CD14-positive monocyte (primary cell): ENCODE measurements around the gene FTH1. TPM values are rescaled to one million over a fixed set of nuclear protein-coding genes. Genes with fewer than 3 reads are reported as not detected.

Experiments
- DNase-seq, 3 donors: peaks; one replicate each; pipeline ENCODE4 v3.0.0-alpha.2; 2011 to 2022
- H2AFZ ChIP-seq: 2 replicates; pipeline ENCODE4 v1.6.0; 2012; ENCODE audit warnings: mild to moderate bottlenecking, low read depth, low read length, inconsistent platforms; ENCODE audit not compliant: insufficient read depth, poor library complexity, severe bottlenecking
- H3K27ac ChIP-seq, 2 donors: 1 replicate in 1 of 2; 2 replicates in 1 of 2; pipeline ENCODE4 v1.5.1; 2012 to 2013; ENCODE audit warnings: low read length in 2 of 2, control low read depth in 1 of 2, inconsistent platforms in 1 of 2, low read depth in 1 of 2, mild to moderate bottlenecking in 1 of 2
- H3K27me3 ChIP-seq, 2 donors: one replicate each; pipeline versions ENCODE4 v1.6.0 to v1.6.1; 2011 to 2013; ENCODE audit warnings: low read length in 2 of 2; ENCODE audit not compliant: control insufficient read depth in 2 of 2, insufficient read depth in 2 of 2
- H3K36me3 ChIP-seq, 2 donors: replicated peaks in 1 of 2; 1 replicate in 1 of 2; 2 replicates in 1 of 2; pipeline versions ENCODE4 v1.5.1 to v1.6.1; 2012 to 2013; ENCODE audit warnings: low read length in 2 of 2, control low read depth in 1 of 2, inconsistent platforms in 1 of 2, mild to moderate bottlenecking in 1 of 2; ENCODE audit not compliant: insufficient read depth in 2 of 2, control insufficient read depth in 1 of 2
- H3K4me1 ChIP-seq, 2 donors: 1 replicate in 1 of 2; 2 replicates in 1 of 2; pipeline versions ENCODE4 v1.5.1 to v1.6.1; 2012 to 2013; ENCODE audit warnings: low read length in 2 of 2, control low read depth in 1 of 2, inconsistent platforms in 1 of 2, mild to moderate bottlenecking in 1 of 2, moderate library complexity in 1 of 2; ENCODE audit not compliant: insufficient read depth in 2 of 2, control insufficient read depth in 1 of 2
- H3K4me2 ChIP-seq: replicated peaks from 2 replicates; pipeline ENCODE3; 2012; ENCODE audit warnings: low read length, moderate library complexity, mild to moderate bottlenecking; ENCODE audit not compliant: poor library complexity, severe bottlenecking; ENCODE audit errors: extremely low read depth
- H3K4me3 ChIP-seq, 3 experiments: fragments of 200-600 bp in 1 of 3; sonication (generic) in 1 of 3; replicated peaks in 1 of 3; 1 replicate in 2 of 3; 2 replicates in 1 of 3; pipeline ENCODE4 v1.5.1; 2011 to 2013; ENCODE audit warnings: low read length in 3 of 3, mild to moderate bottlenecking in 3 of 3, control low read depth in 2 of 3, low read depth in 2 of 3, inconsistent platforms in 1 of 3, moderate library complexity in 1 of 3
- H3K79me2 ChIP-seq: 2 replicates; pipeline ENCODE4 v1.6.0; 2012; ENCODE audit warnings: mild to moderate bottlenecking, control low read depth, inconsistent platforms, low read length, moderate library complexity; ENCODE audit not compliant: insufficient read depth
- H3K9ac ChIP-seq: 2 replicates; pipeline ENCODE4 v1.6.0; 2017; ENCODE audit warnings: low read length, mild to moderate bottlenecking; ENCODE audit not compliant: insufficient read depth, poor library complexity, severe bottlenecking
- H3K9me3 ChIP-seq, 2 donors: replicated peaks in 1 of 2; 1 replicate in 1 of 2; 2 replicates in 1 of 2; pipeline versions ENCODE4 v1.5.1 to v1.6.1; 2012 to 2013; ENCODE audit warnings: low read length in 2 of 2, control low read depth in 1 of 2; ENCODE audit not compliant: control insufficient read depth in 1 of 2, insufficient read depth in 1 of 2
- H4K20me1 ChIP-seq: 2 replicates; pipeline ENCODE4 v1.6.0; 2012; ENCODE audit warnings: mild to moderate bottlenecking, low read length, control low read depth, moderate library complexity; ENCODE audit not compliant: insufficient read depth
- H3K27ac Mint-ChIP-seq, 7 donors: one replicate each; pipeline ENCODE4 v1.8.0; 2020; ENCODE audit warnings: mild to moderate bottlenecking in 7 of 7, mixed read lengths in 7 of 7, moderate library complexity in 6 of 7, inconsistent platforms in 2 of 7
- H3K27me3 Mint-ChIP-seq, 3 donors: one replicate each; pipeline ENCODE4 v1.8.0; 2021 to 2022; ENCODE audit warnings: low read depth in 3 of 3, mild to moderate bottlenecking in 3 of 3, mixed read lengths in 3 of 3, moderate library complexity in 3 of 3, inconsistent platforms in 1 of 3
- H3K36me3 Mint-ChIP-seq, 2 donors: one replicate each; pipeline ENCODE4 v1.8.0; 2020; ENCODE audit warnings: mixed read lengths in 2 of 2, inconsistent platforms in 1 of 2, mild to moderate bottlenecking in 1 of 2
- H3K4me1 Mint-ChIP-seq: one replicate; pipeline ENCODE4 v1.8.0; 2020; ENCODE audit warnings: mild to moderate bottlenecking, mixed read lengths
- H3K4me3 Mint-ChIP-seq, 2 donors: one replicate each; pipeline ENCODE4 v1.8.0; 2020; ENCODE audit warnings: mild to moderate bottlenecking in 2 of 2, mixed read lengths in 2 of 2, moderate library complexity in 1 of 2
- H3K9me3 Mint-ChIP-seq, 7 donors: one replicate each; pipeline ENCODE4 v1.8.0; 2020 to 2022; ENCODE audit warnings: mixed read lengths in 7 of 7, mild to moderate bottlenecking in 6 of 7, moderate library complexity in 6 of 7, inconsistent platforms in 2 of 7
- CTCF ChIP-seq: fragments of 200-600 bp; IDR thresholded peaks from one replicate; pipeline ENCODE4 v1.8.0; 2022; ENCODE audit warnings: antibody characterized with exemption, mild to moderate bottlenecking
- WGBS: methylation state at CpG from one replicate; pipeline ENCODE4 v1.1.5; 2013; ENCODE audit warnings: missing lambda C conversion rate; ENCODE audit not compliant: insufficient coverage; 5-methylcytosine and 5-hydroxymethylcytosine counted together
- intact Hi-C, 2 donors: fragments of 100-400 bp; cut with micrococcal nuclease; formaldehyde crosslinking; loops; one replicate each; pipeline versions ENCODE4 v1.15.0 to v1.15.1; 2023
- polyA plus RNA-seq, 3 donors: library from polyadenylated mRNA; depleted of rRNA in 1 of 3; unstranded in 2 of 3; stranded (reverse) in 1 of 3; fragments of 300-500 nt in 2 of 3; fragments of >200 nt in 1 of 3; fragmentation: Illumina TruSeq in 2 of 3; gene quantifications; 1 replicate in 2 of 3; 2 replicates in 1 of 3; pipeline ENCODE4 v1.2.3, GENCODE V29; 2012 to 2021

FTH1 gene
- polyA plus RNA-seq, 3 donors, result 8,968 to 15,394 (median 11,239) TPM

GRCh38 chr11:61918938-61919704, 48.3 kb downstream of the FTH1 start:
- H3K4me2 ChIP-seq, result no peak overlapping the region
- no peak overlapping the region for H3K27ac ChIP-seq
- no peak for DNase-seq
- 94% methylated on average over 3 of the region's 6 CpGs for WGBS
- peaks cover 4 to 8% of the 10 kb centered on the region in 2 donors for H3K36me3 Mint-ChIP-seq
- peaks cover 51 to 53% of the 10 kb centered on the region in 2 donors for H3K4me1 ChIP-seq
- no peak overlapping the region for H3K27ac Mint-ChIP-seq
- intact Hi-C loops, result no loop called here
- peak overlapping the region in 1 of 2 donors; percentile 92 for H3K4me3 Mint-ChIP-seq
- H4K20me1 ChIP-seq, result no peaks in the 10 kb centered on the region
- TF ChIP-seq CTCF, result no peak
- H3K9me3 ChIP-seq, result no peaks in the 10 kb centered on the region
- no peak overlapping the region for H3K9ac ChIP-seq
- no peaks in the 10 kb centered on the region for H3K36me3 ChIP-seq
- H3K4me3 ChIP-seq, result no peak overlapping the region
- H3K79me2 ChIP-seq, result no peaks in the 10 kb centered on the region
- H3K27me3 ChIP-seq, result peaks cover 10 to 44% of the 10 kb centered on the region in 2 donors
- H3K27me3 Mint-ChIP-seq, result peaks cover 49 to 57% (median 52%) of the 10 kb centered on the region in 3 donors
- H2AFZ ChIP-seq, result no peak overlapping the region
- H3K4me1 Mint-ChIP-seq, result peaks cover 39% of the 10 kb centered on the region
- peaks cover 0 to 16% (median 6%) of the 10 kb centered on the region in 7 donors for H3K9me3 Mint-ChIP-seq

GRCh38 chr11:61918251-61918937, 49.0 kb downstream of the FTH1 start:
- peaks cover 50 to 62% (median 55%) of the 10 kb centered on the region in 3 donors for H3K27me3 Mint-ChIP-seq

More at GRCh38 chr11:61918251-61918937, 49.0 kb downstream of the FTH1 start:
- Histone ChIP-seq H3K27ac (no peak overlapping the region), H3K9ac (no peak overlapping the region), H3K36me3 (no peaks in the 10 kb centered on the region), H3K79me2 (no peaks in the 10 kb centered on the region), H2AFZ (no peak overlapping the region), H3K4me3 (no peak overlapping the region), H3K9me3 (no peaks in the 10 kb centered on the region), H3K4me1 (peaks cover 47 to 48% of the 10 kb centered on the region in 2 donors), H3K27me3 (peaks cover 10 to 44% of the 10 kb centered on the region in 2 donors), H4K20me1 (no peaks in the 10 kb centered on the region), H3K4me2 (peak overlapping the region; percentile 68)
- intact Hi-C loops, result no loop called here
- Mint-ChIP-seq H3K36me3 (peaks cover 4 to 8% of the 10 kb centered on the region in 2 donors), H3K4me1 (peaks cover 42% of the 10 kb centered on the region), H3K4me3 (peak overlapping the region; percentile 77 to 92), H3K9me3 (peaks cover 0 to 15% (median 6%) of the 10 kb centered on the region in 7 donors), H3K27ac (no peak overlapping the region)
- TF ChIP-seq CTCF, result no peak
- DNase-seq, result no peak
- WGBS, result 81% methylated on average over 6 of the region's 14 CpGs
